Measurements from ENCODE around the gene DGCR6. TPM values are rescaled to one million over a fixed set of nuclear protein-coding genes. Genes with fewer than 3 reads are reported as not detected.
"Not testable (repeated sequence)": the region's sequence is repeated elsewhere in the genome, so short reads cannot be mapped to it uniquely, and the experiment has no call there.

Gene DGCR6
- total RNA-seq, 1 experiment from 2014 or later: 0.63 TPM

GRCh38 chr22:18957621-18958320 lies 51.7 kb downstream of the DGCR6 start:
- H3K79me2 ChIP-seq (ENCODE audit: low read depth); H3K27ac ChIP-seq; H2AFZ ChIP-seq; DNase-seq; BruUV-seq (replicated peaks); H3K9me3 ChIP-seq (ENCODE audit: insufficient read depth, low read depth); H3K36me3 ChIP-seq (ENCODE audit: low read depth); intact Hi-C loops (cut with micrococcal nuclease; ENCODE audit: unreplicated experiment); H3K4me1 ChIP-seq (replicated peaks; ENCODE audit: insufficient read depth); CTCF ChIA-PET; H3K4me2 ChIP-seq; H3K27me3 ChIP-seq (ENCODE audit: insufficient read depth, low read depth); H3K4me3 ChIP-seq; H3F3A ChIP-seq (ENCODE audit: insufficient read depth, low read depth); POLR2A ChIA-PET (ENCODE audit: unreplicated experiment); H3K9me2 ChIP-seq (ENCODE audit: insufficient read depth); H4K20me1 ChIP-seq (ENCODE audit: insufficient read depth): not testable (repeated sequence)

GRCh38 chr22:18958321-18958705 lies 52.2 kb downstream of the DGCR6 start:
- CTCF ChIA-PET; BruUV-seq (replicated peaks); H3K4me3 ChIP-seq; H3K79me2 ChIP-seq (ENCODE audit: low read depth); H3K27ac ChIP-seq; H3K9me3 ChIP-seq (ENCODE audit: insufficient read depth, low read depth); H3K4me1 ChIP-seq (replicated peaks; ENCODE audit: insufficient read depth); intact Hi-C loops (cut with micrococcal nuclease; ENCODE audit: unreplicated experiment); H3K4me2 ChIP-seq; POLR2A ChIA-PET (ENCODE audit: unreplicated experiment); H3K27me3 ChIP-seq (ENCODE audit: insufficient read depth, low read depth); DNase-seq; H3F3A ChIP-seq (ENCODE audit: insufficient read depth, low read depth); H4K20me1 ChIP-seq (ENCODE audit: insufficient read depth); H3K9me2 ChIP-seq (ENCODE audit: insufficient read depth); H3K36me3 ChIP-seq (ENCODE audit: low read depth); H2AFZ ChIP-seq: not testable (repeated sequence)

DNA sequence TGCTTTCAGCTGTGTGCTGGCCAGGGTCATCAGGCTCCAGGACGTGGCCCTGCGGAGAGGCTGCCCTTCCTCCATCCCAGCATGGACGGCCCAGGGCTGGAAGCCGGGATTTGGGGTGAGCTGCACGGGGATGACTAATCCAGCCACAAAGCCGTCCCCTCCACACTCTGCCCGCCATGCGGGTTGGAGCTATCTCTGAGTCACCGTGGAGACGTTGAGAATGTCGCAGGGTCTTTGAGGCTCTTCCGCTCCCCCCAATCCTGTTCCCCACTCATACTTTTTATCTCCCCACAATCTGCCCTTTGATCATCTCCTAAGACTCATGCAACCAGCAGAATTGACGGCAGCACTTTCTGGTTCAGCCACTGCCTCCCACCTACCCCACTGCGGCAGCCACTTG lies 52.6 kb downstream of the DGCR6 start:
- H2AFZ ChIP-seq; H3K9me3 ChIP-seq (ENCODE audit: insufficient read depth, low read depth); H3K79me2 ChIP-seq (ENCODE audit: low read depth); H3F3A ChIP-seq (ENCODE audit: insufficient read depth, low read depth); H3K27me3 ChIP-seq (ENCODE audit: insufficient read depth, low read depth); H3K27ac ChIP-seq; CTCF ChIA-PET; H3K4me1 ChIP-seq (replicated peaks; ENCODE audit: insufficient read depth); DNase-seq; intact Hi-C loops (cut with micrococcal nuclease; ENCODE audit: unreplicated experiment); H3K4me3 ChIP-seq; H3K9me2 ChIP-seq (ENCODE audit: insufficient read depth); H4K20me1 ChIP-seq (ENCODE audit: insufficient read depth); H3K4me2 ChIP-seq; H3K36me3 ChIP-seq (ENCODE audit: low read depth); POLR2A ChIA-PET (ENCODE audit: unreplicated experiment); BruUV-seq (replicated peaks): not testable (repeated sequence)

DNA sequence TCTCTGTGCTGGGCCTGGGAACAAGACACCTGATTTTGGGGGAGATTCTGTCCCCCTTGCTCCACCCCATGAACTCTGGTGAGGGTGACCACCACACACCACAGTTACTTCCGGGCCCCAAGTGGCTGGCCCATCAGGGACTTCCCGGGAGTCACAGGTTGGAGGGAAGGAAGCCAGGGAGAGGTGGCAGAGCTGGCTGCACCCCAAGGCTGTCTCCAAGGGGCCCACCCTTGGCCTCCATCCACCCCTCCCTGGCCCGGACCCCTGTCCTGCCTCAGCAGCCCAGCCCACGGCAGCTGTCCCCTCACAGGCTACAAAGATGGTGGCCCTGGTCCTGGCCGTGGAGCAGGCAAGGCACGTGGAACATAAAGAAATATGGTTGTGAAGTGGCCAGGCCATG lies 53.1 kb downstream of the DGCR6 start:
- H3K9me3 ChIP-seq (ENCODE audit: insufficient read depth, low read depth); H3K36me3 ChIP-seq (ENCODE audit: low read depth); H3K9me2 ChIP-seq (ENCODE audit: insufficient read depth); H3K27ac ChIP-seq; H4K20me1 ChIP-seq (ENCODE audit: insufficient read depth); H3K4me2 ChIP-seq; intact Hi-C loops (cut with micrococcal nuclease; ENCODE audit: unreplicated experiment); BruUV-seq (replicated peaks); CTCF ChIA-PET; H3K4me1 ChIP-seq (replicated peaks; ENCODE audit: insufficient read depth); DNase-seq; POLR2A ChIA-PET (ENCODE audit: unreplicated experiment); H3F3A ChIP-seq (ENCODE audit: insufficient read depth, low read depth); H3K79me2 ChIP-seq (ENCODE audit: low read depth); H3K27me3 ChIP-seq (ENCODE audit: insufficient read depth, low read depth); H2AFZ ChIP-seq; H3K4me3 ChIP-seq: not testable (repeated sequence)

DNA sequence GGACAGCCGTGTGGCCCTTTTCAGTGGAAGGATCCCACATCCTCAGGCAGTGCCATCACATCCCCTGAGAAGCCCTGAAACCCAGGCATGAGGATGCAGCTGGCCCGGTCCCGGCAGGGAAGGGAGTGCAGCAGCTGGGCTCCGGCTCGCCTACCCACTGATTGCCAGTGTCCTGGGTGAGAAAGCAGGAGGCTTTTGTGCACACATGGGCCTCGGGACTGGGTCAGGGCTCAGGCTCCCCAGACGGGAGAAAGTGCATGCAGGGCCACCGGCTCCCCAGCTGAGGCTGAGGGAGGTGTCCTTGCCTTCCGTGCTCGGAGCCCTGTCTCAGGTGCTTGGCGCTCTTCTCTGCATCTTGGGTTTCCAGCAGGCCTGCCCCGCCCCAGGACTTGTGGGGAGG lies 53.6 kb downstream of the DGCR6 start:
- H3K9me3 ChIP-seq (ENCODE audit: insufficient read depth, low read depth); H3K27ac ChIP-seq; H3K4me3 ChIP-seq; H3K9me2 ChIP-seq (ENCODE audit: insufficient read depth); H3K79me2 ChIP-seq (ENCODE audit: low read depth); BruUV-seq (replicated peaks); H3K36me3 ChIP-seq (ENCODE audit: low read depth); H2AFZ ChIP-seq; DNase-seq; intact Hi-C loops (cut with micrococcal nuclease; ENCODE audit: unreplicated experiment); H4K20me1 ChIP-seq (ENCODE audit: insufficient read depth); CTCF ChIA-PET; POLR2A ChIA-PET (ENCODE audit: unreplicated experiment); H3K4me1 ChIP-seq (replicated peaks; ENCODE audit: insufficient read depth); H3F3A ChIP-seq (ENCODE audit: insufficient read depth, low read depth); H3K4me2 ChIP-seq; H3K27me3 ChIP-seq (ENCODE audit: insufficient read depth, low read depth): not testable (repeated sequence)

GRCh38 chr22:18960166-18960820 lies 54.2 kb downstream of the DGCR6 start:
- H2AFZ ChIP-seq; BruUV-seq (replicated peaks); DNase-seq; POLR2A ChIA-PET (ENCODE audit: unreplicated experiment); H3K79me2 ChIP-seq (ENCODE audit: low read depth); H3K4me1 ChIP-seq (replicated peaks; ENCODE audit: insufficient read depth); H3K9me2 ChIP-seq (ENCODE audit: insufficient read depth); H3K9me3 ChIP-seq (ENCODE audit: insufficient read depth, low read depth); intact Hi-C loops (cut with micrococcal nuclease; ENCODE audit: unreplicated experiment); CTCF ChIA-PET; H3F3A ChIP-seq (ENCODE audit: insufficient read depth, low read depth); H4K20me1 ChIP-seq (ENCODE audit: insufficient read depth); H3K36me3 ChIP-seq (ENCODE audit: low read depth); H3K4me2 ChIP-seq; H3K27me3 ChIP-seq (ENCODE audit: insufficient read depth, low read depth); H3K27ac ChIP-seq; H3K4me3 ChIP-seq: not testable (repeated sequence)

DNA sequence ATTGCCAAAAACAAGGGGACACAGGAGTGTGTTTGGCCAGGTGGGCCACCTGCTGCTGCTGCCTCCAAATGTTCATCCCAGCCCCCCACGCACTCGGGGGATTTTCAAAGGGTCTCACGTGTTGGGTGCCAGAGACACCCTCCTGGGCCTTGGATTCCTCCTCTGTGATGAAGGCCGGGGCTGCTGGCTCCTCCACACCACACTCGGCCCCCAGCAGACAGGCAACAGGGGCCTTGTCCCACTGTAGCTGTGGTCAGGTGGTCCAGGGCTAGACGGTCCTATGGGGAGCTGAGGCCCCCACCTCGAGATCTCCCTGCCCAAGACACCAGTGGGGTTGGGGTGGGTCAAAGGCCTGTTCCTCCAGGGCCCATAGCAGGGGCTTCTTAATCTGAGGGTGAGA lies 55.1 kb downstream of the DGCR6 start:
- H3K79me2 ChIP-seq (ENCODE audit: low read depth); BruUV-seq (replicated peaks); H3K4me2 ChIP-seq; H3F3A ChIP-seq (ENCODE audit: insufficient read depth, low read depth); H3K4me1 ChIP-seq (replicated peaks; ENCODE audit: insufficient read depth); H3K9me2 ChIP-seq (ENCODE audit: insufficient read depth); H3K4me3 ChIP-seq; CTCF ChIA-PET; intact Hi-C loops (cut with micrococcal nuclease; ENCODE audit: unreplicated experiment); H3K27ac ChIP-seq; H3K9me3 ChIP-seq (ENCODE audit: insufficient read depth, low read depth); H3K27me3 ChIP-seq (ENCODE audit: insufficient read depth, low read depth); POLR2A ChIA-PET (ENCODE audit: unreplicated experiment); H2AFZ ChIP-seq; H3K36me3 ChIP-seq (ENCODE audit: low read depth); H4K20me1 ChIP-seq (ENCODE audit: insufficient read depth); DNase-seq: not testable (repeated sequence)

Data from PC-9 (cell line).